Colonic mucosa (tissue), 4 donors: ENCODE data around the gene B3GNT2. TPM values are rescaled to one million over a fixed set of nuclear protein-coding genes. Genes with fewer than 3 reads are reported as not detected.

Source experiments
- DNase-seq: peaks from one replicate; pipeline ENCODE4 v3.0.0-alpha.2; 2020
- H3K27ac ChIP-seq: fragments of 200-600 bp; one replicate; pipeline ENCODE4 v1.8.0; 2021
- H3K27me3 ChIP-seq: fragments of 200-600 bp; one replicate; pipeline ENCODE4 v1.8.0; 2021
- H3K36me3 ChIP-seq: fragments of 200-600 bp; one replicate; pipeline ENCODE4 v1.8.0; 2021
- H3K4me1 ChIP-seq: fragments of 200-600 bp; one replicate; pipeline ENCODE4 v1.8.0; 2021; ENCODE audit warnings: mild to moderate bottlenecking
- H3K4me3 ChIP-seq: fragments of 200-600 bp; one replicate; pipeline ENCODE4 v1.8.0; 2021
- H3K9ac ChIP-seq, 2 donors: one replicate each; pipeline ENCODE4 v1.7.0; 2013; ENCODE audit warnings: control low read depth in 2 of 2, low read depth in 2 of 2, low read length in 2 of 2
- H3K9me3 ChIP-seq: fragments of 200-600 bp; one replicate; pipeline ENCODE4 v1.8.0; 2021
- CTCF ChIP-seq: fragments of 200-600 bp; IDR thresholded peaks from one replicate; pipeline ENCODE4 v1.8.0; 2022; ENCODE audit warnings: antibody characterized with exemption, mild to moderate bottlenecking
- intact Hi-C: fragments of 100-400 bp; cut with DNase I; formaldehyde crosslinking; loops from one replicate; pipeline ENCODE4 v1.14.1; 2022
- microRNA-seq: library from miRNA; unstranded; fragments of <30 nt; microRNA quantifications from one replicate; pipeline ENCODE4, GENCODE V29; 2019
- total RNA-seq, 2 donors: library from RNA; stranded (reverse); fragmentation: NEBNext Ultra II Directional in 1 of 2; extraction: Animal tissue kit (Norgen Biotek cat#: 25700) in 1 of 2; gene quantifications; one replicate each; pipeline ENCODE4 v1.2.1, GENCODE V29; 2021
- donor health status: healthy.
- donor health status: DM: no; HTN: no; CAD: no.
- donor health status: DM: no; HTN: no; CAD: no.

Gene B3GNT2
- total RNA-seq, 2 donors from 2014 or later: 20.1 to 55.7 TPM

- Histone ChIP-seq H3K36me3 (no peaks in the 10 kb centered on the region), H3K9ac (no peak overlapping the region), H3K27me3 (no peaks in the 10 kb centered on the region), H3K4me1 (no peaks in the 10 kb centered on the region), H3K4me3 (no peak overlapping the region), H3K27ac (no peak overlapping the region), H3K9me3 (no peaks in the 10 kb centered on the region)
- intact Hi-C loops: no loop called here
- no peak for TF ChIP-seq CTCF
- DNase-seq: no peak
Observed at GRCh38 chr2:62270728-62271127, 74.8 kb downstream of the B3GNT2 start.

Small RNA genes within 50 kb of the gene (microRNA-seq; reads per million reads assigned to microRNA genes)
- not detected for gene MIR5192
